ENCODE results near the gene NUP214.
"Not testable (repeated sequence)": the region's sequence is repeated elsewhere in the genome, so short reads cannot be mapped to it uniquely, and the experiment has no call there.

NUP214 gene

GRCh38 chr9:131096269-131097125 lies 28.9 kb upstream of the NUP214 start, which contains the start of gene AIF1L:
Gene AIF1L (plus strand): TSS chr9:131096531. CDS start chr9:131096630, 99 bp downstream.
- no peak for DNase-seq (ENCODE audit: low read depth in 2 of 2, low spot score in 1 of 2)

- DNase-seq (ENCODE audit: low read depth in 2 of 2, low spot score in 1 of 2), result no peak
Observed at GRCh38 chr9:131097126-131097947, 28.0 kb upstream of the NUP214 start.

- no peak for DNase-seq (ENCODE audit: low read depth in 2 of 2, low spot score in 1 of 2)
Observed at GRCh38 chr9:131097948-131098278, 27.5 kb upstream of the NUP214 start.

- DNase-seq (ENCODE audit: low read depth in 2 of 2, low spot score in 1 of 2), result no peak
Observed at GRCh38 chr9:131098391-131099101, 26.8 kb upstream of the NUP214 start.

DNA sequence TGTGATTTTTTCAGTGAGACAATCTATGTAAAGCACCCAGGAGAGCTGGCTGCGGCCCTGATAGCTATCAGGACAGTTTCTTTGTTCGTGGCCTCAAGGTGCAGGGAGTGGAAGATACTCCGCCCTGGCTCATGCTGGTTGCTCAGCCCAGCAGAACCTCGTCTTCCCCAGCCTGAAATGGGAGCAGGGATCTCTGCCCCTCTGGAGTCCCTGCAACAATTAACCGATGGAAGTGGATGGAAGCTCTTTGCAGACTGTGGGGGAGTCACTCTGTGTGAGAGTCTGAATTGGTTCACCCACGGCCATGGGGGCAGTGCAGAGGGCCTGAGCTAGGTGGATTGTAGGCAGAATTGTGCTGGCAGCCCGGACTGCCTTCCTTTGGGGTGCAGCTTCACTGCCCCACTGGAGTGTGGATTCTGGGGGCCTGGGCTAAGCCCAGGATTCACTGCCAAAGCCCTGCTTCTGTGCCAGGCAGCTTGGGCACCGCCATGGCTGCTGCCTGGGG lies 26.2 kb upstream of the NUP214 start:
- DNase-seq (ENCODE audit: low read depth in 2 of 2, low spot score in 1 of 2), result no peak

GRCh38 chr9:131099845-131100244 lies 25.5 kb upstream of the NUP214 start:
- not testable (repeated sequence) for DNase-seq (ENCODE audit: low read depth in 2 of 2, low spot score in 1 of 2)

DNA sequence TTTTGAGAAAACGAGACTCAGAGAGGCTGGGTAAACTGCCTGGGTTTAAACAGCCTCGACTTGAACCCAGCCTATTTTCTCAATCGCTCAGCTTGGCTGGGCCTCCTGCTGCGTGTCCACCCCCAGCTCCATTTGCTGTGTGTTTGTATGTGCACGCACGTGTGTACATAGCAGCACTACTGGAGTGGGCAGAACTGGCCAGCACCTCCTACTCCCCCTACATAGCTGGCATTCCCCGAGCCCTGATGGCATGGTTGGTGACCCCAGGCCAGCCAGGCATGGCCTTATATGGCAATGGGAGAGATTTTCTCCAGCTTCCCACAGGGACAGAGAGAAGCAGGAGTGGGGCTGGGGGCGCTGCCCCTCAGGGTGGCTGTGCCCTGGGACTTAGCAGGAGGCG lies 24.9 kb upstream of the NUP214 start:
- no peak for DNase-seq (ENCODE audit: low read depth in 2 of 2, low spot score in 1 of 2)

- no peak for DNase-seq (ENCODE audit: low read depth in 2 of 2, low spot score in 1 of 2)
Observed at GRCh38 chr9:131101207-131101964, 24.0 kb upstream of the NUP214 start.

DNA sequence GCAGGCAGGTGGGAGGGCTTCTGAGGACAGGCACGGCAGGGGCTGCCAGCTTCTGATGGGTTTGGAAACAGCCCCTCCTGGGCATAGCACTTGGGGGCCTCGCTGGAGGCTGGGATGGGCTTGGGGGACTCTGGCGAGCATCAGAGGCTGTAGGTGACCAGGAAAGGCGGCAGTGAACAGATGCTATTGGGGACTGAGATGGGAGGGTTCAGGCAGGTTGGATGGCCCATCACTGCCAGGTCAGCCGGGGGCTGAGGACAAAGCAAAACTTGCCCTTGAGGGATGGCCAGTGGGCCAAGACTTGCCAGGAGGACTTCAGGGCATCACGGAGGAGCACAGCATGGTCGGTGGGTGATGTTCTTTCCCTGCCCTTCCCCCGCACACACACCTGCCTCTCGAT lies 22.4 kb upstream of the NUP214 start:
- no peak for DNase-seq (ENCODE audit: low read depth in 2 of 2, low spot score in 1 of 2)

GRCh38 chr9:131103535-131103934 lies 21.9 kb upstream of the NUP214 start:
- DNase-seq (ENCODE audit: low read depth in 2 of 2, low spot score in 1 of 2), result no peak

GRCh38 chr9:131104016-131104740 lies 21.2 kb upstream of the NUP214 start:
- DNase-seq (ENCODE audit: low read depth in 2 of 2, low spot score in 1 of 2), result no peak

DNA sequence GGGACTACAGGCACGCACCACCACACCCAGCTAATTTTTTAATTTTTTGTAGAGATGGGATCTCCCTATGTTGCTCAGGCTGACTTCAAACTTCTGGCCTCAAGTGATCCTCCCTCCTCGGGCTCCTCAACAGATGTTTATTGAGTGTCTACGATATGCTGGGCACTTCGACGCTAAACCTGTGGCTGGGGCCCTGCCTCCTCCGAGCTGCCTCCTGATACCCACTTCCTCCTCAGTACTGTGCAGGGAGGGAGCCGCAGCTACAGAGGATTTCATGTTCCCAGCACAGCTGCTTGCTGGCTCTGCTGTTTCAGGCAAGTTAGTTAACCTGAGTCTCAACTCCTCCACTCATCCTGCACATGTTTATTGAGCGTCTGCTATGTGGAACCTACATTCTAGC lies 19.4 kb upstream of the NUP214 start:
- no peak for DNase-seq (ENCODE audit: low read depth in 2 of 2, low spot score in 1 of 2)

DNA sequence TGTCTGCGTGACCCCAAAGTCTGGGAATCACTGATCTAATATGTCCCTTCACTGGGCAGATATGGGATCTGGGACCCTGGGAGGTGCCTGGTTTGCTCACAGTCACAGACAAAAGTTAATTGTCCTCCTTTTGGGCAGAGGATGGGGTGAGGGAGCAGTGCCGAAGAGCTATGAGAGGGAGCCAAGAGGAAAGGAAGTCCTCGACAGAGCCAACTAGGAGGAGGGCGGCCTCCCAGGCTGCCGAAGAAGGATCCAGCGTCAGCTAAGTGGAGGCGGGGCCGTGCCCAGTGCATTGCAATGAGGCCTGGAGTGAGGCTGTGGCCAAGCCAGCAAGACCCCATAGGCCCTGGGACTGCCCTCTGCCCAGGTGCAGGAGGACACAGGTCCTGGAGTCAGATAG lies 17.6 kb upstream of the NUP214 start:
- no peak for DNase-seq (ENCODE audit: low read depth in 2 of 2, low spot score in 1 of 2)

- no peak for DNase-seq (ENCODE audit: low read depth in 2 of 2, low spot score in 1 of 2)
Observed at GRCh38 chr9:131111186-131111853, 14.1 kb upstream of the NUP214 start.

DNA sequence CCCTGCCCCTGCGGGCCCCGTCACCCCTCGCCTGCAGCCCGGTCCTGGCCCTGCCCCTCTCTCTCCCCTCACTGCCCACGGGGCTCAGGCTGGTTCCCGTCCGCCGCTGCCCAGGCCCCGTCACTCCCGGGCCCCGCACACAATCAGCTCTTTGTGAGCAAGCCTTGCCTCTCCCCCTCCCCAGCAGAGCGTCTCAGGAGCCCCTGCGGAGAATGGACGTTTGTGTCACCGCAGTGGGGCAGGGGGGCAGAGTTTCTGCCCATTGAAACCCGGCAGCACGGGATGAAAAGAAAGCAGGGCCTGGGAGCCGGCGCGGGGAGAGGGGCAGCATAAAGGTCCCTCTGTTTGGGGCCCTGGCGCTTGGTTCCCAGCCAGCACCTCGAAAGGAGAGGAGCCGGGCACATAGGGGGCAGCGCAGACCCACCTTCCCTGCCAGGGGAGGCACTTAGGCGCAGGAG lies 13.5 kb upstream of the NUP214 start:
- no peak for DNase-seq (ENCODE audit: low read depth in 2 of 2, low spot score in 1 of 2)

GRCh38 chr9:131112374-131113154 lies 12.8 kb upstream of the NUP214 start:
- no peak for DNase-seq (ENCODE audit: low read depth in 2 of 2, low spot score in 1 of 2)

DNA sequence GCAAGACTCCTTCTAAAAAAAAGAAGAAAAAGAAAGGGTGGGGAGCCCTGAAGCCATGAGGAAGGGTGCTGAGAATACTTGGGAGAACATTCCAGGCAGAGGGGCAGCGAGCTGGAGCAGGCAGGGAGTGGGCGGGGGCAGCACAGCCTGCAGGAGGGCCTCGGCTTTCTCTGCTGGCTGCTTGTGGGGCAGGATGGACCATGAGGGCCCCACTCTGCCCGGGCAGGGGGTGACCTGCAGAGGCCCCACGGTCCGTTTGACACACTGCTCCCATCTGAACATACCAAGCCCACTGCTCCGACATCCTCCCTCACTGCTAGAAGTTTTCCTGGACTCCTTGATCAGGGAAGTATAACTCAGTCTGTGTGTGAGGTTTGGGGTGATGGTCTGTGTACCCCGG lies 11.7 kb upstream of the NUP214 start:
- no peak for DNase-seq (ENCODE audit: low read depth in 2 of 2, low spot score in 1 of 2)

- no peak for DNase-seq (ENCODE audit: low read depth in 2 of 2, low spot score in 1 of 2)
Observed at GRCh38 chr9:131114084-131114535, 11.3 kb upstream of the NUP214 start.

DNA sequence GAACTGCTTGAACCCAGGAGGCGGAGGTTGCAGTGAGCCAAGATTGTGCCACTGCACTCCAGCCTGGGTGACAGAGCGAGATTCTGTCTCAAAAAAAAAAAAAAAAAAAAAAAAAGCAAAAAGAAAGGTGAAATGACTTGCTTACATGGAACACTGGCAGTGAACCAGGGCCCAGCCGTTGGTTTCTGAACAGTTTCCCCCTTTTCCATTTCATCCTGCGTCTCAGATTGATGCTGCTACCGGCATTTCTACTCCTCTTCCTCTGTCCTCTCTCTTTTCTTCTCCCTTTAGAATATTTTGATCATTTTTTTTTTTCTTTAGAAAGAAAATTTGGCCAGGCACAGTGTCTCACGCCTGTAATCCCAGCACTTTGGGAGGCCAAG lies 10.0 kb upstream of the NUP214 start:
- DNase-seq (ENCODE audit: low read depth in 2 of 2, low spot score in 1 of 2), result not testable (repeated sequence)

Data from stimulated activated CD8-positive, alpha-beta memory T cell treated with anti-CD3 and anti-CD28 coated beads, Interleukin-4, amount 100 ng/mL, for 1 hour (primary cell).